Measurements from ENCODE around the gene CSTPP1. TPM values are rescaled to one million over a fixed set of nuclear protein-coding genes. Genes with fewer than 3 reads are reported as not detected.

CSTPP1 gene
- total RNA-seq, 1 experiment from 2014 or later = 88.3 TPM

DNA sequence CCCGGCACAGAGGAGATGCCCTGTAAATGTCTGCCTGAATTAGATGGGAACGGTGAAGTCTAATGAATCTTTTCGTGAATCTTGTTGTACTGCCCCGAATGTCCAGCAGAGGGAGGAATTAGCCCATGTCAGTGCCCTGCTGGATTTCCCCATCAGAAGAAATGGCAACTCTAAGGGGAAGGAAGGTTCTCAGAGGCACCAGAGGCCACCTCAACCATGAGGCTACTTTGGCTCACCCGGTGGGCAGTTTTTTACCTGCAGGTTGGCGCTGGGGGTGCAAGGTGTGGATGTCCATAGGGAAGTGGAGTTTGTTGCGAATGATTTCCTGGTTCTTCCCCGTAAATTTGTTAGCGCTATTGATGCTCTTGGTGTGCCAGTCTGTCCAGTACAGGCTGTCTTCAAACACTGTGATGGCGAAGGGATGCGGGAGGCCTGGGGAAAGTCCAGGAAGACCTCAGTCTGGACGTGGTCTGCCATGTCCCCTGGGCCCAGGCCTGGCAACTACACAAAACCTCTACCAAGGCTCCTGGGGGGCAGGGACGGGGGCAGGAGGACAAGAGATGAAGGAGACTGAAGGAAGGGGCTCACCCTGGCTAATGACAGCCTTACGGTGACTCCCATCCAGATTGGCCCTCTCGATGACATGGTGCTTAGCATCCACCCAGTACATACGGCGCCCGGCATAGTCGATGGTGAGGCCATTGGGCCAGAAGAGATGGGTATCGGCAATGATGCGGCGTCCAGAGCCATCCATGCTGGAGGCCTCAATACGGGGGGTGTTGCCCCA is 46.7 kb upstream of the CSTPP1 start:
- POLR2A ChIA-PET (ENCODE audit: unreplicated experiment) = no interaction called here
- Histone ChIP-seq H3F3A (ENCODE audit: insufficient read depth, low read depth) (0 out of 2 replicates have a peak, but pooled peaks cover 6% of the 10 kb centered on the region), H3K4me1 (replicated peaks; ENCODE audit: insufficient read depth) (no peaks in the 10 kb centered on the region), H3K27ac (no peak overlapping the region), H3K79me2 (ENCODE audit: low read depth) (no peaks in the 10 kb centered on the region), H3K9me2 (ENCODE audit: insufficient read depth) (no peaks in the 10 kb centered on the region), H3K27me3 (ENCODE audit: insufficient read depth, low read depth) (no peaks in the 10 kb centered on the region), H3K4me3 (no peak overlapping the region), H4K20me1 (ENCODE audit: insufficient read depth) (no peaks in the 10 kb centered on the region), H3K4me2 (no peak overlapping the region), H2AFZ (no peak overlapping the region), H3K9me3 (ENCODE audit: insufficient read depth, low read depth) (no peaks in the 10 kb centered on the region), H3K36me3 (ENCODE audit: low read depth) (no peaks in the 10 kb centered on the region)
- CTCF ChIA-PET = interaction anchor here (1.4 kb wide), 1 partner anchor 263 kb away, joined by 4 read pairs; no protein-coding TSS in a partner anchor
- TF ChIP-seq, protein P1, sequence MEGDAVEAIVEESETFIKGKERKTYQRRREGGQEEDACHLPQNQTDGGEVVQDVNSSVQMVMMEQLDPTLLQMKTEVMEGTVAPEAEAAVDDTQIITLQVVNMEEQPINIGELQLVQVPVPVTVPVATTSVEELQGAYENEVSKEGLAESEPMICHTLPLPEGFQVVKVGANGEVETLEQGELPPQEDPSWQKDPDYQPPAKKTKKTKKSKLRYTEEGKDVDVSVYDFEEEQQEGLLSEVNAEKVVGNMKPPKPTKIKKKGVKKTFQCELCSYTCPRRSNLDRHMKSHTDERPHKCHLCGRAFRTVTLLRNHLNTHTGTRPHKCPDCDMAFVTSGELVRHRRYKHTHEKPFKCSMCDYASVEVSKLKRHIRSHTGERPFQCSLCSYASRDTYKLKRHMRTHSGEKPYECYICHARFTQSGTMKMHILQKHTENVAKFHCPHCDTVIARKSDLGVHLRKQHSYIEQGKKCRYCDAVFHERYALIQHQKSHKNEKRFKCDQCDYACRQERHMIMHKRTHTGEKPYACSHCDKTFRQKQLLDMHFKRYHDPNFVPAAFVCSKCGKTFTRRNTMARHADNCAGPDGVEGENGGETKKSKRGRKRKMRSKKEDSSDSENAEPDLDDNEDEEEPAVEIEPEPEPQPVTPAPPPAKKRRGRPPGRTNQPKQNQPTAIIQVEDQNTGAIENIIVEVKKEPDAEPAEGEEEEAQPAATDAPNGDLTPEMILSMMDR (conservative IDR thresholded peaks at IDR 0.05) = peak; percentile 97
- TF ChIP-seq EZH2 (IDR thresholded peaks at IDR 0.05; ENCODE audit: low read depth) = no peak
- no TSS peak for BruUV-seq (replicated peaks)
- intact Hi-C loops (cut with micrococcal nuclease; ENCODE audit: unreplicated experiment) = loop anchor here (1.0 kb wide), 4 partner anchors 263 to 465 kb away; no protein-coding TSS in a partner anchor
- DNase-seq = peak; percentile 53 to 66

DNA sequence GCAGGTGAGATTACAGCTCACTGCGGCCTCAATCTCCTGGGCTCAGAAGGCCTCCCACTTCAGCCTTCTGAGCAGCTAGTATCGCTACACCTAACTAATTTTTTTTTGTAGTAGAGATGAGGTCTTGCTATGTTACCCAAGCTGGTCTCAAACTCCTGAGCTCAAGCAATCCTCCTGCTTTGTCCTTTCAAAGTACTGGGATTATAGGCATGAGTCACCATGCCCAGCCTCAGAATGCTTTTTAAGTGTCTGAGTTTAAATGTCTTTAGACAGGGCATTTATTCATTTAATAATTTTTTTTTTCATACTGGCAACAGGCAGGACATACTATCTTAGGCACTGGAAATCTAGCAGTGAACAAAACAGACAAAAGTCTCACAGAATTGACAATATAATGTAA is 45.9 kb upstream of the CSTPP1 start:
- no peaks in the 10 kb centered on the region for H3K9me3 ChIP-seq (ENCODE audit: insufficient read depth, low read depth)
- H3K4me3 ChIP-seq = no peak overlapping the region
- BruUV-seq (replicated peaks) = no TSS peak
- no peaks in the 10 kb centered on the region for H3K9me2 ChIP-seq (ENCODE audit: insufficient read depth)
- no peak overlapping the region for H3K4me2 ChIP-seq
- H3K4me1 ChIP-seq (replicated peaks; ENCODE audit: insufficient read depth) = no peaks in the 10 kb centered on the region
- intact Hi-C loops (cut with micrococcal nuclease; ENCODE audit: unreplicated experiment) = no loop called here
- H2AFZ ChIP-seq = no peak overlapping the region
- H3K36me3 ChIP-seq (ENCODE audit: low read depth) = no peaks in the 10 kb centered on the region
- no peaks in the 10 kb centered on the region for H4K20me1 ChIP-seq (ENCODE audit: insufficient read depth)
- H3K27ac ChIP-seq = no peak overlapping the region
- no peak for DNase-seq
- no peaks in the 10 kb centered on the region for H3K79me2 ChIP-seq (ENCODE audit: low read depth)
- H3F3A ChIP-seq (ENCODE audit: insufficient read depth, low read depth) = 0 out of 2 replicates have a peak, but pooled peaks cover 6% of the 10 kb centered on the region
- ChIA-PET POLR2A (ENCODE audit: unreplicated experiment) (interaction anchor here (0.7 kb wide), 1 partner anchor 297 kb away, joined by 5 read pairs; the partner anchor contains the start of gene AMBRA1), CTCF (interaction anchor here (0.7 to 1.4 kb wide), 2 partner anchors 26 to 262 kb away, joined by 3 to 4 read pairs; no protein-coding TSS in a partner anchor)
- H3K27me3 ChIP-seq (ENCODE audit: insufficient read depth, low read depth) = no peaks in the 10 kb centered on the region
- no peak for TF ChIP-seq EZH2 (IDR thresholded peaks at IDR 0.05; ENCODE audit: low read depth)
- TF ChIP-seq, protein P1 (conservative IDR thresholded peaks at IDR 0.05) = no peak

GRCh38 chr11:46892109-46892508 is 44.5 kb upstream of the CSTPP1 start:
- TF ChIP-seq, protein P1 (conservative IDR thresholded peaks at IDR 0.05) = no peak
- no peak for TF ChIP-seq EZH2 (IDR thresholded peaks at IDR 0.05; ENCODE audit: low read depth)
- no peaks in the 10 kb centered on the region for H3K9me3 ChIP-seq (ENCODE audit: insufficient read depth, low read depth)
- BruUV-seq (replicated peaks) = no TSS peak
- no peak overlapping the region for H3K4me2 ChIP-seq
- H3F3A ChIP-seq (ENCODE audit: insufficient read depth, low read depth) = 0 out of 2 replicates have a peak, but pooled peaks cover 6% of the 10 kb centered on the region
- H3K4me3 ChIP-seq = no peak overlapping the region
- H4K20me1 ChIP-seq (ENCODE audit: insufficient read depth) = no peaks in the 10 kb centered on the region
- no peak overlapping the region for H3K27ac ChIP-seq
- H3K27me3 ChIP-seq (ENCODE audit: insufficient read depth, low read depth) = no peaks in the 10 kb centered on the region
- intact Hi-C loops (cut with micrococcal nuclease; ENCODE audit: unreplicated experiment) = no loop called here
- POLR2A ChIA-PET (ENCODE audit: unreplicated experiment) = no interaction called here
- CTCF ChIA-PET = interaction anchor here (0.9 to 1.5 kb wide), 2 partner anchors 21 to 261 kb away, joined by 3 to 6 read pairs; no protein-coding TSS in a partner anchor
- H3K79me2 ChIP-seq (ENCODE audit: low read depth) = no peaks in the 10 kb centered on the region
- H3K36me3 ChIP-seq (ENCODE audit: low read depth) = no peaks in the 10 kb centered on the region
- H3K4me1 ChIP-seq (replicated peaks; ENCODE audit: insufficient read depth) = no peaks in the 10 kb centered on the region
- H3K9me2 ChIP-seq (ENCODE audit: insufficient read depth) = no peaks in the 10 kb centered on the region
- no peak overlapping the region for H2AFZ ChIP-seq
- no peak for DNase-seq
